ENCODE results near the gene EIF3F. TPM values are rescaled to one million over a fixed set of nuclear protein-coding genes. Genes with fewer than 3 reads are reported as not detected.

Gene EIF3F
- total and polyA plus RNA-seq, 8 donors = 102 to 580 (median 189) TPM

GRCh38 chr11:7994581-7995278 is 7.6 kb downstream of the EIF3F start:
- DNase-seq = no peak
- H3K36me3 ChIP-seq = peaks cover 65 to 93% (median 88%) of the 10 kb centered on the region in 4 donors
- H3K4me3 ChIP-seq = no peak overlapping the region
- intact Hi-C loops (cut with DNase I; ENCODE audit: low total_unique reads) = no loop called here
- no peaks in the 10 kb centered on the region for H3K9me3 ChIP-seq
- H3K4me1 ChIP-seq = peaks cover 0 to 17% (median 7%) of the 10 kb centered on the region in 4 donors
- H3K27me3 ChIP-seq = no peaks in the 10 kb centered on the region
- H3K27ac ChIP-seq = no peak overlapping the region
- WGBS, 5 donors = 67 to 88% (median 84%) methylated on average over 6 of the region's 6 CpGs
- TF ChIP-seq CTCF (IDR thresholded peaks at IDR 0.05) (no peak), POLR2A (IDR thresholded peaks at IDR 0.05) (no peak), POLR2AphosphoS5 (IDR thresholded peaks at IDR 0.05) (no peak), EP300 (IDR thresholded peaks at IDR 0.05) (no peak)

- no peaks in the 10 kb centered on the region for H3K9me3 ChIP-seq
- intact Hi-C loops (cut with DNase I; ENCODE audit: low total_unique reads) = no loop called here
- peaks cover 35 to 56% (median 56%) of the 10 kb centered on the region in 4 donors for H3K36me3 ChIP-seq
- no peak overlapping the region for H3K4me3 ChIP-seq
- no peaks in the 10 kb centered on the region for H3K27me3 ChIP-seq
- no peak for DNase-seq
- no peaks in the 10 kb centered on the region for H3K4me1 ChIP-seq
- TF ChIP-seq EP300 (IDR thresholded peaks at IDR 0.05) (no peak), POLR2A (IDR thresholded peaks at IDR 0.05) (no peak)
- 92 to 96% (median 94%) methylated on average over 10 of the region's 10 CpGs for WGBS, 5 donors
- no peak overlapping the region for H3K27ac ChIP-seq
Measured at GRCh38 chr11:7999795-8000194, 12.7 kb downstream of the EIF3F start.

GRCh38 chr11:8000390-8000789 is 13.3 kb downstream of the EIF3F start:
- Histone ChIP-seq H3K9me3 (no peaks in the 10 kb centered on the region), H3K36me3 (peaks cover 29 to 50% (median 50%) of the 10 kb centered on the region in 4 donors), H3K4me3 (no peak overlapping the region), H3K27ac (no peak overlapping the region), H3K4me1 (no peaks in the 10 kb centered on the region), H3K27me3 (no peaks in the 10 kb centered on the region)
- no peak for TF ChIP-seq POLR2AphosphoS5 (IDR thresholded peaks at IDR 0.05)
- TF ChIP-seq CTCF (IDR thresholded peaks at IDR 0.05) = no peak
- no peak for TF ChIP-seq POLR2A (IDR thresholded peaks at IDR 0.05)
- TF ChIP-seq EP300 (IDR thresholded peaks at IDR 0.05) = no peak
- WGBS, 5 donors = 65 to 89% (median 79%) methylated on average over 5 of the region's 5 CpGs
- no peak for DNase-seq
- intact Hi-C loops (cut with DNase I; ENCODE audit: low total_unique reads) = no loop called here

GRCh38 chr11:8002676-8003075 is 15.5 kb downstream of the EIF3F start:
- 43 to 68% (median 56%) methylated on average over 1 of the region's 1 CpG for WGBS, 5 donors
- intact Hi-C loops (cut with DNase I; ENCODE audit: low total_unique reads) = no loop called here
- Histone ChIP-seq H3K4me3 (no peak overlapping the region), H3K27ac (no peak overlapping the region), H3K9me3 (no peaks in the 10 kb centered on the region), H3K36me3 (peaks cover 7 to 28% (median 27%) of the 10 kb centered on the region in 4 donors), H3K4me1 (no peaks in the 10 kb centered on the region), H3K27me3 (no peaks in the 10 kb centered on the region)
- no peak for TF ChIP-seq POLR2A (IDR thresholded peaks at IDR 0.05)
- TF ChIP-seq CTCF (IDR thresholded peaks at IDR 0.05) = no peak
- no peak for TF ChIP-seq POLR2AphosphoS5 (IDR thresholded peaks at IDR 0.05)
- no peak for TF ChIP-seq EP300 (IDR thresholded peaks at IDR 0.05)
- no peak for DNase-seq

- no peak for DNase-seq
- no peaks in the 10 kb centered on the region for H3K27me3 ChIP-seq
- intact Hi-C loops (cut with DNase I; ENCODE audit: low total_unique reads) = no loop called here
- H3K9me3 ChIP-seq = no peaks in the 10 kb centered on the region
- 60 to 74% (median 70%) methylated on average over 7 of the region's 7 CpGs for WGBS, 5 donors
- H3K4me1 ChIP-seq = no peaks in the 10 kb centered on the region
- H3K4me3 ChIP-seq = no peak overlapping the region
- TF ChIP-seq EP300 (IDR thresholded peaks at IDR 0.05) (no peak), CTCF (IDR thresholded peaks at IDR 0.05) (no peak)
- H3K27ac ChIP-seq = no peak overlapping the region
- peaks cover 2 to 22% (median 22%) of the 10 kb centered on the region in 4 donors for H3K36me3 ChIP-seq
Measured at GRCh38 chr11:8003187-8003586, 16.1 kb downstream of the EIF3F start.

Data from stomach (tissue), 9 donors.